KMS-11 (cell line): Measurements from ENCODE around the gene ZNF652.
"Not testable (repeated sequence)": the region's sequence is repeated elsewhere in the genome, so short reads cannot be mapped to it uniquely, and the experiment has no call there.

Experiments
- H2AFZ ChIP-seq: fragments of 200-600 bp; sonication (generic); 2 replicates; pipeline ENCODE4 v1.6.1; 2016; ENCODE audit warnings: antibody characterized with exemption, mixed run types, low read depth
- H3K27ac ChIP-seq: fragments of 200-600 bp; sonication (generic); 2 replicates; pipeline ENCODE4 v1.6.1; 2016; ENCODE audit warnings: mild to moderate bottlenecking, mixed run types
- H3K27me3 ChIP-seq: fragments of 200-600 bp; sonication (generic); 2 replicates; pipeline ENCODE4 v1.6.1; 2017; ENCODE audit warnings: mild to moderate bottlenecking, low read depth, mixed run types, moderate library complexity; ENCODE audit not compliant: insufficient read depth
- H3K36me3 ChIP-seq: fragments of 200-600 bp; sonication (generic); 2 replicates; pipeline ENCODE4 v1.6.1; 2017; ENCODE audit warnings: mild to moderate bottlenecking, mixed run types; ENCODE audit not compliant: insufficient read depth
- H3K4me1 ChIP-seq: fragments of 200-600 bp; sonication (generic); 2 replicates; pipeline ENCODE4 v1.6.1; 2016; ENCODE audit warnings: mild to moderate bottlenecking, low read depth, mixed run types; ENCODE audit not compliant: poor library complexity, severe bottlenecking
- H3K4me2 ChIP-seq: fragments of 200-600 bp; sonication (generic); 2 replicates; pipeline ENCODE4 v1.7.0; 2016; ENCODE audit warnings: mild to moderate bottlenecking, mixed run types
- H3K4me3 ChIP-seq: fragments of 200-600 bp; sonication (generic); IDR thresholded peaks from 2 replicates; pipeline ENCODE4 v1.6.1; 2017; ENCODE audit warnings: low read depth, low read length, mixed read lengths; ENCODE audit not compliant: insufficient read depth
- H3K79me2 ChIP-seq: fragments of 200-600 bp; sonication (generic); 2 replicates; pipeline ENCODE4 v1.6.1; 2016; ENCODE audit warnings: low read depth, mixed run types; ENCODE audit not compliant: insufficient read depth
- H3K9ac ChIP-seq: fragments of 200-600 bp; sonication (generic); 2 replicates; pipeline ENCODE4 v1.6.1; 2016; ENCODE audit warnings: mild to moderate bottlenecking, mixed run types
- H4K20me1 ChIP-seq: fragments of 200-600 bp; sonication (generic); 2 replicates; pipeline ENCODE4 v1.6.1; 2016; ENCODE audit warnings: mild to moderate bottlenecking, mixed run types; ENCODE audit not compliant: insufficient read depth
- CTCF ChIP-seq: fragments of 200-600 bp; sonication (generic); conservative IDR thresholded peaks from 2 replicates; pipeline ENCODE4 v1.6.1; 2017; ENCODE audit warnings: low read depth, mild to moderate bottlenecking, antibody characterized with exemption, low read length, moderate library complexity, mixed read lengths

ZNF652 gene

GRCh38 chr17:49393491-49394255, 31.6 kb upstream of the ZNF652 start:
- Histone ChIP-seq H3K4me2 (no peak overlapping the region), H3K9ac (no peak overlapping the region), H4K20me1 (no peaks in the 10 kb centered on the region), H3K27ac (no peak overlapping the region), H3K4me3 (no peak overlapping the region), H3K4me1 (peaks cover 17% of the 10 kb centered on the region), H3K36me3 (no peaks in the 10 kb centered on the region), H3K79me2 (no peaks in the 10 kb centered on the region), H3K27me3 (no peaks in the 10 kb centered on the region), H2AFZ (no peak overlapping the region)
- TF ChIP-seq CTCF = no peak

GRCh38 chr17:49390548-49391324, 28.7 kb upstream of the ZNF652 start:
- Histone ChIP-seq H3K36me3 (no peaks in the 10 kb centered on the region), H3K9ac (no peak overlapping the region), H3K4me1 (peaks cover 5% of the 10 kb centered on the region), H3K4me2 (no peak overlapping the region), H3K27ac (no peak overlapping the region), H3K79me2 (no peaks in the 10 kb centered on the region), H3K27me3 (no peaks in the 10 kb centered on the region), H2AFZ (no peak overlapping the region), H3K4me3 (no peak overlapping the region), H4K20me1 (no peaks in the 10 kb centered on the region)
- TF ChIP-seq CTCF = no peak

- H3K4me1 ChIP-seq, H2AFZ ChIP-seq, H3K27me3 ChIP-seq, H4K20me1 ChIP-seq, H3K4me2 ChIP-seq, H3K9ac ChIP-seq, H3K79me2 ChIP-seq, H3K27ac ChIP-seq, H3K4me3 ChIP-seq, H3K36me3 ChIP-seq: not testable (repeated sequence)
These were observed 27.7 kb upstream of the ZNF652 start for GRCh38 chr17:49389514-49390347.

- no peak overlapping the region for H3K27ac ChIP-seq
- H2AFZ ChIP-seq = no peak overlapping the region
- no peaks in the 10 kb centered on the region for H3K4me1 ChIP-seq
- no peak overlapping the region for H3K9ac ChIP-seq
- no peaks in the 10 kb centered on the region for H3K27me3 ChIP-seq
- no peak for TF ChIP-seq CTCF
- no peaks in the 10 kb centered on the region for H3K36me3 ChIP-seq
- no peak overlapping the region for H3K4me3 ChIP-seq
- H3K79me2 ChIP-seq = no peaks in the 10 kb centered on the region
- H4K20me1 ChIP-seq = no peaks in the 10 kb centered on the region
- no peak overlapping the region for H3K4me2 ChIP-seq
These were observed 26.9 kb upstream of the ZNF652 start for GRCh38 chr17:49388692-49389513.
